ENCODE results near the gene NFKBIE. TPM values are rescaled to one million over a fixed set of nuclear protein-coding genes. Genes with fewer than 3 reads are reported as not detected.

Gene NFKBIE
- total and polyA plus RNA-seq, 2 experiments from 2014 or later = 14.6 to 25.9 TPM

GRCh38 chr6:44249082-44249748 is 16.1 kb downstream of the NFKBIE start:
- peak overlapping the region; percentile 99 for H3K27ac ChIP-seq (ENCODE audit: low read depth)
- Mint-ChIP-seq H3K27me3 (ENCODE audit: insufficient read depth, low read depth, poor library complexity) (peaks cover 71% of the 10 kb centered on the region), H3K9me3 (peaks cover 13% of the 10 kb centered on the region), H3K36me3 (ENCODE audit: low read depth) (peaks cover 73% of the 10 kb centered on the region), H3K4me3 (peak overlapping the region; percentile 100), H3K27ac (peak overlapping the region; percentile 100), H3K4me1 (peaks cover 54% of the 10 kb centered on the region)
- peak overlapping the region; percentile 100 for H3K4me3 ChIP-seq
- H4K20me1 ChIP-seq (replicated peaks; ENCODE audit: insufficient read depth) = peaks cover 62% of the 10 kb centered on the region
- no peaks in the 10 kb centered on the region for H3K9me2 ChIP-seq (ENCODE audit: insufficient read depth)
- no peaks in the 10 kb centered on the region for H3K27me3 ChIP-seq (ENCODE audit: insufficient read depth)
- ATAC-seq = no peak
- peak overlapping the region; percentile 90 for H3K4me2 ChIP-seq
- peaks cover 59% of the 10 kb centered on the region for H3K79me2 ChIP-seq (replicated peaks; ENCODE audit: insufficient read depth)
- peaks cover 30% of the 10 kb centered on the region for H3K4me1 ChIP-seq (ENCODE audit: insufficient read depth)
- H2AFZ ChIP-seq = no peak overlapping the region
- no peak for DNase-seq (ENCODE audit: low spot score)
- TF ChIP-seq ZNF114 (CRISPR knock-in tag; IDR thresholded peaks at IDR 0.05) (no peak), JUNB (IDR thresholded peaks at IDR 0.05; ENCODE audit: unreplicated experiment) (no peak), ZNF462 (CRISPR knock-in tag; IDR thresholded peaks at IDR 0.05) (no peak), CTCF (conservative IDR thresholded peaks at IDR 0.05; ENCODE audit: low read depth in 2 of 2) (no peak), NANOG (IDR thresholded peaks at IDR 0.05; ENCODE audit: borderline replicate concordance) (no peak), CREB1 (CRISPR knock-in tag; IDR thresholded peaks at IDR 0.05; ENCODE audit: low read depth) (no peak), STAT1 (IDR thresholded peaks at IDR 0.05; ENCODE audit: unreplicated experiment) (no peak), REST (IDR thresholded peaks at IDR 0.05; ENCODE audit: unreplicated experiment) (no peak), POLR2AphosphoS5 (IDR thresholded peaks at IDR 0.05; ENCODE audit: low read depth) (no peak), EZH2phosphoT487 (IDR thresholded peaks at IDR 0.05; ENCODE audit: unreplicated experiment) (no peak), EZH2 (IDR thresholded peaks at IDR 0.05; ENCODE audit: low read depth, unreplicated experiment) (no peak)
- peaks cover 63% of the 10 kb centered on the region for H3K36me3 ChIP-seq (ENCODE audit: insufficient read depth)
- H3F3A ChIP-seq (replicated peaks; ENCODE audit: low read depth) = peaks cover 80% of the 10 kb centered on the region

Data from GM23338 (cell line).